Thoracic aorta (tissue), 2 donors: Measurements from ENCODE around the gene DUSP22. TPM values are rescaled to one million over a fixed set of nuclear protein-coding genes. Genes with fewer than 3 reads are reported as not detected.
"Not testable (repeated sequence)": the region's sequence is repeated elsewhere in the genome, so short reads cannot be mapped to it uniquely, and the experiment has no call there.

Experiments
- ATAC-seq: fragments of 150-250 bp; one replicate; pipeline ENCODE4 v1.8.0; 2017; ENCODE audit warnings: low read depth; ENCODE audit not compliant: insufficient number of reproducible peaks, low FRiP score
- DNase-seq: peaks from one replicate; pipeline ENCODE4 v3.0.0-alpha.2; 2020; ENCODE audit warnings: low spot score
- H3K27ac ChIP-seq, 2 donors: fragments of 200-600 bp; sonication (generic); 1 replicate in 1 of 2; 2 replicates in 1 of 2; pipeline ENCODE4 v1.5.1; 2016; ENCODE audit warnings: mild to moderate bottlenecking in 2 of 2, moderate library complexity in 2 of 2
- H3K27me3 ChIP-seq: fragments of 200-600 bp; sonication (generic); replicated peaks from 2 replicates; pipeline ENCODE4 v1.6.0; 2016; ENCODE audit warnings: mild to moderate bottlenecking; ENCODE audit not compliant: insufficient read depth
- H3K36me3 ChIP-seq: fragments of 200-600 bp; sonication (generic); one replicate; pipeline ENCODE4 v1.5.1; 2016
- H3K4me1 ChIP-seq, 2 donors: fragments of 200-600 bp; sonication (generic); 1 replicate in 1 of 2; 2 replicates in 1 of 2; pipeline versions ENCODE4 v1.5.1 to v1.6.0; 2016; ENCODE audit warnings: low read depth in 2 of 2, mild to moderate bottlenecking in 1 of 2; ENCODE audit not compliant: control insufficient read depth in 1 of 2
- H3K4me3 ChIP-seq: fragments of 200-600 bp; sonication (generic); 2 replicates; pipeline ENCODE4 v1.5.1; 2016; ENCODE audit warnings: mild to moderate bottlenecking
- H3K9me3 ChIP-seq: fragments of 200-600 bp; sonication (generic); 2 replicates; pipeline ENCODE4 v1.5.1; 2016
- total RNA-seq, 2 donors: library from RNA; depleted of rRNA; stranded (reverse); fragments of >200 nt; gene quantifications; one replicate each; pipeline versions ENCODE4 v1.1.0 to v1.2.3, GENCODE V29; 2016
- TF ChIP-seq, protein P1 (sequence below): fragments of 200-600 bp; sonication (generic); IDR thresholded peaks from one replicate; pipeline ENCODE4 v1.5.1; 2019; ENCODE audit warnings: antibody characterized with exemption

Gene DUSP22
- total RNA-seq, 2 donors from 2014 or later = 49.0 to 74.6 TPM

GRCh38 chr6:373773-374724 is 81.8 kb downstream of the DUSP22 start:
- H3K27me3 ChIP-seq = no peaks in the 10 kb centered on the region
- TF ChIP-seq, protein P1, sequence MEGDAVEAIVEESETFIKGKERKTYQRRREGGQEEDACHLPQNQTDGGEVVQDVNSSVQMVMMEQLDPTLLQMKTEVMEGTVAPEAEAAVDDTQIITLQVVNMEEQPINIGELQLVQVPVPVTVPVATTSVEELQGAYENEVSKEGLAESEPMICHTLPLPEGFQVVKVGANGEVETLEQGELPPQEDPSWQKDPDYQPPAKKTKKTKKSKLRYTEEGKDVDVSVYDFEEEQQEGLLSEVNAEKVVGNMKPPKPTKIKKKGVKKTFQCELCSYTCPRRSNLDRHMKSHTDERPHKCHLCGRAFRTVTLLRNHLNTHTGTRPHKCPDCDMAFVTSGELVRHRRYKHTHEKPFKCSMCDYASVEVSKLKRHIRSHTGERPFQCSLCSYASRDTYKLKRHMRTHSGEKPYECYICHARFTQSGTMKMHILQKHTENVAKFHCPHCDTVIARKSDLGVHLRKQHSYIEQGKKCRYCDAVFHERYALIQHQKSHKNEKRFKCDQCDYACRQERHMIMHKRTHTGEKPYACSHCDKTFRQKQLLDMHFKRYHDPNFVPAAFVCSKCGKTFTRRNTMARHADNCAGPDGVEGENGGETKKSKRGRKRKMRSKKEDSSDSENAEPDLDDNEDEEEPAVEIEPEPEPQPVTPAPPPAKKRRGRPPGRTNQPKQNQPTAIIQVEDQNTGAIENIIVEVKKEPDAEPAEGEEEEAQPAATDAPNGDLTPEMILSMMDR = no peak
- no peak overlapping the region for H3K4me3 ChIP-seq
- no peak for DNase-seq
- ATAC-seq = no peak
- no peak overlapping the region for H3K27ac ChIP-seq
- H3K36me3 ChIP-seq = no peaks in the 10 kb centered on the region
- H3K4me1 ChIP-seq = no peaks in the 10 kb centered on the region
- H3K9me3 ChIP-seq = no peaks in the 10 kb centered on the region

GRCh38 chr6:374956-375355 is 82.7 kb downstream of the DUSP22 start:
- Histone ChIP-seq H3K27ac (no peak overlapping the region), H3K9me3 (no peaks in the 10 kb centered on the region), H3K4me1 (no peaks in the 10 kb centered on the region), H3K36me3 (no peaks in the 10 kb centered on the region), H3K27me3 (no peaks in the 10 kb centered on the region), H3K4me3 (no peak overlapping the region)
- no peak for ATAC-seq
- TF ChIP-seq, protein P1 = no peak
- DNase-seq = no peak

DNA sequence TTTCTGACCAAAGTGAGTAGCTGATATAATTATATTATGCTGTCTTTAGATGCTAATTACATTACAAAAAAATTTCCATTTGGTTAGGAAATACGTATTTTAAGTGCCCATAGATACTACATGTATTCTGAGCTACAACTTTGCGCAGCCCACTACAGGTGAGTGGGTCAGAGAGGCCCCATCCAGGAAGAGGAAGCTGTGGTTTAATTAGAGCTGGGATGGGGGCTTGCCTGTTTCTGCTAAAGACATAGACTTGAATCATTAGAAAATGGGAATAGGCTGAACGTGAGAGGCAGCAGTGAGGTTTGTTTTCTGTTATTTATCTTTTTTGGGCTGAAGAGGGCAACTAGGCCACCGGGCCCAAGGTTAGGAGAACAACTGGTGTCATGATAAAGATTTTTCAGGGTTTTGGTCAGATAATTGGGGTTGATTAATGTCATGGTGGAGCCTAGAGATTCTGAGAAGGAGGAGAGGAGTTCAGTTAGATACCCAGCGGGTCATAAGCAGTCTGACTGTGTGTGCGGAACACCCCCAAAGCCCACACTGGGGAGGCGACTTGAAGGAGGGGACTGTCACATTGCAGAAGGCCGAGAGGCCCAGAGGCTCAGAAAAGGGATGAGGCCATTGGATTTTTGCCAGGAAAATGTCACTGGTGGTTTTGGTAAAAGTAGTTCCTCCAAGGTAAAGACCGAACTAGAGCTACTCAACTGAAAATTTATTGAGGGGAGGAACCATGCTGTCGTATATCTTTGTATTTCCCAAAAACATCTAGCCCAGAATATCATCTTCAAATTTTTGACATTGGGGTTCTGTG is 84.7 kb downstream of the DUSP22 start:
- Histone ChIP-seq H3K4me3 (no peak overlapping the region), H3K36me3 (no peaks in the 10 kb centered on the region), H3K4me1 (no peaks in the 10 kb centered on the region), H3K27ac (no peak overlapping the region), H3K9me3 (no peaks in the 10 kb centered on the region), H3K27me3 (no peaks in the 10 kb centered on the region)
- no peak for ATAC-seq
- DNase-seq = no peak
- TF ChIP-seq, protein P1 = no peak

DNA sequence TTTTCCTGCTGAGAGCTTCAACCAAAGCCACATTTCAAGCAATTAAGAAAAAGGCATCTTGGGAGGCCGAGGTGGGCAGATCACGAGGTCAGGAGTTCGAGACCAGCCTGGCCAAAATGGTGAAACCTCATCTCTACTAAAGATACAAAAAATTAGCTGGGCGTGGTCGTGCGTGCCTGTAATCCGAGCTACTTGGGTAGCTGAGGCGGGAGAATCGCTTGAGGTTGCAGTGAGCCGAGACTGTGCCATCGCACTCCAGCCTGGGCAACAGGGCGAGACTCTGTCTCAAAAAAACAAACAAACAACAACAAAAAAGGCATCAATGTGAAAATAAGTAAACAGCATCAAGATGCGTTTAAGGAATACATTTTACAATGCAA is 85.3 kb downstream of the DUSP22 start:
- not testable (repeated sequence) for ATAC-seq, H3K4me1 ChIP-seq, DNase-seq, H3K4me3 ChIP-seq, H3K9me3 ChIP-seq, H3K27ac ChIP-seq, H3K36me3 ChIP-seq, H3K27me3 ChIP-seq

DNA sequence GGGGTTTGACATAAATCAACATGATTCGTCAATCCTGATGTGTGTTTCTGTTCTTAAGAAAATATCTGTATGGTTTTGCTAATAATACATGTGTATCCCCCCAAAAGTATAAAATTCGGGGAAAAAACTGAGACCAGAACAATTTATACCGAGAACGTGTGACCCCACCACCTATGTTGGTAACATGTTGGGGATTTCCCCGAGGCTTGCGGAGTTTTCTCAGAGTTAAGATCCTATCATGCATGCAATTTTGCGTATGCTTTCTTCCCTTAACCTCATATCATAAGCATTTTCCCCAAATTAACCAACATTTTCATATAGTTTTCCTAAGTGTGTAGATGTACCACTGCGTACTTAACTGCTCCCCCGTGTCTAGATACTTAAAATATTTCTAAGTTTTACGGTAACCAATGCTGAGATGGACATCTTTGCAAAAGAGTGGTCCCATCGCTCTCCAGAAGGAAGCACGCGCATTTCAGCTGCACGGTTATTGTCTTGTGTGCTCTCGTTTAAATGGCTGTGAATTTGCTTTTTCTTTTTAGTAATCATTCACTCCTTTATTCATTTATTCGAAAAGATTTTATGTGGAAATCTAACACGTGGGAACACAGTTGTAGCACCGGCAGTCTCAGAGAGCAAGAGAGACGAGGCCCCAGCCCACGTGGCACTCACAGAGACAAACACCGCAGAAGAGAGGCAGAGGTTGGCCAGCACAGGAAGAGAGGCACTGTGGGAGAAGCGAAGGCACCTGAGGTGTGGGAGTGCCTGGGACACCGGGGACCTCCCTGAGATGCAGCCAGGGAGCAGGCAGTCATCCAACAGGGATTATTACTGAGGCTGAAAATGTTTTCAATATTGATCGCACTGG is 86.0 kb downstream of the DUSP22 start:
- TF ChIP-seq, protein P1 = no peak
- no peak overlapping the region for H3K27ac ChIP-seq
- H3K9me3 ChIP-seq = no peaks in the 10 kb centered on the region
- DNase-seq (no peak), ATAC-seq (no peak)
- no peak overlapping the region for H3K4me3 ChIP-seq
- H3K27me3 ChIP-seq = no peaks in the 10 kb centered on the region
- H3K4me1 ChIP-seq = no peaks in the 10 kb centered on the region
- no peaks in the 10 kb centered on the region for H3K36me3 ChIP-seq
